Endothelial cell of umbilical vein (primary cell): ENCODE measurements around the gene DNASE2. TPM values are rescaled to one million over a fixed set of nuclear protein-coding genes. Genes with fewer than 3 reads are reported as not detected.

Source experiments
- BruUV-seq: library from RNA; stranded (reverse); fragments of 400-500 nt; replicated peaks from 2 replicates; lab custom pipeline; 2021; lab: Mats Ljungman, UMichigan
- CTCF ChIA-PET: fragments of 300-600, 350-600 bp; sonication (Branson Sonifier 250); formaldehyde crosslinking; loops from one replicate; lab custom pipeline; 2021; ENCODE audit warnings: antibody characterized with exemption, inconsistent platforms; lab: Charles Lee
- POLR2A ChIA-PET: fragments of 300-600, 350-600 bp; sonication (Branson Sonifier 250); formaldehyde crosslinking; loops from one replicate; lab custom pipeline; 2021; ENCODE audit warnings: antibody characterized with exemption, inconsistent platforms; lab: Charles Lee
- DNase-seq: peaks from one replicate; pipeline ENCODE4 v3.0.0-alpha.2; 2011; ENCODE audit warnings: low read depth, low spot score
- FAIRE-seq: peaks from 2 replicates; lab custom pipeline; 2011; peaks lifted over from hg19 to GRCh38; lab: Jason Lieb, UNC
- H2AFZ ChIP-seq: 2 replicates; pipeline ENCODE4 v1.6.0; 2012; ENCODE audit warnings: low read depth, low read length, control low read depth, inconsistent platforms
- H3K27ac ChIP-seq: 2 replicates; pipeline ENCODE4 v1.5.1; 2011; ENCODE audit warnings: low read depth, mild to moderate bottlenecking, control low read depth, low read length, moderate library complexity; ENCODE audit not compliant: insufficient read depth
- H3K27me3 ChIP-seq, 2 experiments: 2 replicates each; pipeline versions ENCODE4 v1.6.0 to v1.6.1; 2011; ENCODE audit warnings: low read length in 2 of 2, mixed read lengths in 1 of 2; ENCODE audit not compliant: control insufficient read depth in 2 of 2, insufficient read depth in 2 of 2
- H3K36me3 ChIP-seq, 2 experiments: 2 replicates in 1 of 2; 3 replicates in 1 of 2; pipeline ENCODE4 v1.5.1; 2011; ENCODE audit warnings: low read length in 2 of 2, mild to moderate bottlenecking in 1 of 2, moderate library complexity in 1 of 2; ENCODE audit not compliant: control insufficient read depth in 2 of 2, insufficient read depth in 2 of 2; ENCODE audit errors: extremely low read depth in 1 of 2
- H3K4me1 ChIP-seq: 3 replicates; pipeline ENCODE4 v1.5.1; 2011; ENCODE audit warnings: mild to moderate bottlenecking, low read length; ENCODE audit not compliant: control insufficient read depth, insufficient read depth; ENCODE audit errors: extremely low read depth
- H3K4me2 ChIP-seq: 2 replicates; pipeline ENCODE4 v1.6.1; 2011; ENCODE audit warnings: low read length, control low read depth, mixed read lengths; ENCODE audit not compliant: insufficient read depth
- H3K4me3 ChIP-seq, 3 experiments: fragments of 200-600 bp in 1 of 3; sonication (generic), shearing (Covaris generic) in 1 of 3; replicated peaks in 1 of 3; 2 replicates each; pipeline ENCODE4 v1.5.1; 2011 to 2016; ENCODE audit warnings: control low read depth in 3 of 3, low read length in 3 of 3, mild to moderate bottlenecking in 2 of 3, inconsistent platforms in 1 of 3, low read depth in 1 of 3, moderate library complexity in 1 of 3; ENCODE audit not compliant: insufficient read depth in 1 of 3
- H3K79me2 ChIP-seq: 2 replicates; pipeline ENCODE4 v1.6.0; 2012; ENCODE audit warnings: low read length, inconsistent platforms; ENCODE audit not compliant: control insufficient read depth, insufficient read depth
- H3K9ac ChIP-seq: replicated peaks from 2 replicates; pipeline ENCODE3; 2011; ENCODE audit warnings: low read length, control low read depth; ENCODE audit not compliant: insufficient read depth; ENCODE audit errors: extremely low read depth
- H3K9me1 ChIP-seq: replicated peaks from 3 replicates; pipeline ENCODE4 v1.6.0; 2011; ENCODE audit warnings: mild to moderate bottlenecking, low read length; ENCODE audit not compliant: control insufficient read depth, insufficient read depth; ENCODE audit errors: extremely low read depth
- H3K9me3 ChIP-seq: replicated peaks from 2 replicates; pipeline ENCODE4 v1.5.1; 2012; ENCODE audit warnings: low read length, inconsistent platforms; ENCODE audit not compliant: control insufficient read depth, insufficient read depth
- H4K20me1 ChIP-seq: replicated peaks from 2 replicates; pipeline ENCODE3; 2011; ENCODE audit warnings: mild to moderate bottlenecking, low read length; ENCODE audit not compliant: control insufficient read depth, insufficient read depth; ENCODE audit errors: extremely low read depth
- FOS ChIP-seq: IDR thresholded peaks from 2 replicates; pipeline ENCODE4 v1.6.1; 2011; ENCODE audit warnings: mild to moderate bottlenecking, low read length, moderate library complexity, borderline replicate concordance; ENCODE audit not compliant: insufficient read depth
- JUN ChIP-seq: IDR thresholded peaks from 2 replicates; pipeline ENCODE4 v1.6.1; 2011; ENCODE audit warnings: borderline replicate concordance, low read depth; ENCODE audit not compliant: insufficient read length, insufficient read depth
- MYC ChIP-seq: IDR thresholded peaks from one replicate; pipeline ENCODE4 v1.6.1; 2011; ENCODE audit warnings: mild to moderate bottlenecking, low read depth, low read length
- POLR2A ChIP-seq: IDR thresholded peaks from 2 replicates; pipeline ENCODE4 v1.6.1; 2012; ENCODE audit warnings: low read depth, mild to moderate bottlenecking, control low read depth, low read length
- POLR2AphosphoS5 ChIP-seq: IDR thresholded peaks from 2 replicates; pipeline ENCODE4 v1.6.1; 2012; ENCODE audit warnings: low read depth, mild to moderate bottlenecking, control low read depth, low read length, moderate library complexity; ENCODE audit not compliant: insufficient read depth
- dilution Hi-C: fragments of 300-500 bp; cut with MboI; formaldehyde crosslinking; loops from one replicate; pipeline ENCODE4 v1.15.0; 2019; ENCODE audit warnings: low sequenced_read_pairs; ENCODE audit not compliant: extremely low pct_ligation_motif_present
- intact Hi-C: fragments of 100-400 bp; cut with micrococcal nuclease; formaldehyde crosslinking; loops from one replicate; pipeline ENCODE4 v1.10.0; 2022
- polyA plus RNA-seq, 4 experiments: library from polyadenylated mRNA; depleted of rRNA in 3 of 4; stranded (reverse) in 3 of 4; unstranded in 1 of 4; fragments of >200 nt; gene quantifications; 2 replicates each; pipeline versions ENCODE4 v1.2.1 to v1.2.3, GENCODE V29; 2011 to 2012; ENCODE audit warnings: missing spikeins in 1 of 4
- total RNA-seq: library from RNA; stranded (reverse); gene quantifications from 2 replicates; pipeline ENCODE4 v1.2.3, GENCODE V29; 2021
- TF ChIP-seq, protein P1 (sequence below): IDR thresholded peaks from 2 replicates; pipeline ENCODE4 v1.6.1; 2011; ENCODE audit not compliant: insufficient read depth, insufficient read length

The DNASE2 gene
- total and polyA plus RNA-seq, 2 donors (not counting 3 experiments of a cell fraction or from before 2014, with no cell fraction given), result 31.3 to 51.9 TPM

DNA sequence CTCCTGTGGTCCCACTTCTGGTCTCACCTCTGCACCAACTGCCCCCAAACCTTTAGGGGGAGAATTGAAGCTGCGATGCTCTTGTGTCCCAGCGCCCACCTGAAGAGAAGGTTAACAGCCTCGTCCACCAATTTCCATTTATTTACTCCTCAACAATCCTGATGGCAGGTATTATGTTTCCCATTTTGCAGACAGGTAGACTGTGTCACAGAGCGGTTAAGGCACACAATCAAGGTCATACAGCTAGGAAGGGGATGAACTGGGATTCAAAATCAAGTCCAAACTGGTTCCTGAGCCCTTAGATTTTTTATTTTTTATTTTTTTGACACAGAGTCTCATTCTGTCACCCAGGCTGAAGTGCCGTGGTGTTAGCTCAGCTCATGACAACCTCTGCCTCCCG is 6.2 kb downstream of the DNASE2 start:
- TF ChIP-seq, protein P1, sequence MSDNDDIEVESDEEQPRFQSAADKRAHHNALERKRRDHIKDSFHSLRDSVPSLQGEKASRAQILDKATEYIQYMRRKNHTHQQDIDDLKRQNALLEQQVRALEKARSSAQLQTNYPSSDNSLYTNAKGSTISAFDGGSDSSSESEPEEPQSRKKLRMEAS, result no peak
- no peak for TF ChIP-seq MYC
- no peak for TF ChIP-seq POLR2AphosphoS5
- TF ChIP-seq POLR2A, result no peak
- H3K4me2 ChIP-seq, result no peak overlapping the region
- dilution Hi-C loops (no loop called here), intact Hi-C loops (no loop called here)
- no peak overlapping the region for H2AFZ ChIP-seq
- no peak overlapping the region for H3K27ac ChIP-seq
- CTCF ChIA-PET, result no interaction called here
- H3K9me3 ChIP-seq, result no peaks in the 10 kb centered on the region
- no peaks in the 10 kb centered on the region for H3K9me1 ChIP-seq
- H3K9ac ChIP-seq, result no peak overlapping the region
- no peaks in the 10 kb centered on the region for H4K20me1 ChIP-seq
- H3K36me3 ChIP-seq, result peaks cover 0 to 5% of the 10 kb centered on the region in 2 experiments
- H3K27me3 ChIP-seq, result no peaks in the 10 kb centered on the region
- H3K4me1 ChIP-seq, result no peaks in the 10 kb centered on the region
- BruUV-seq, result no TSS peak
- no peaks in the 10 kb centered on the region for H3K79me2 ChIP-seq
- POLR2A ChIA-PET, result no interaction called here
- FAIRE-seq, result no peak
- H3K4me3 ChIP-seq, result no peak overlapping the region
- no peak for DNase-seq

DNA sequence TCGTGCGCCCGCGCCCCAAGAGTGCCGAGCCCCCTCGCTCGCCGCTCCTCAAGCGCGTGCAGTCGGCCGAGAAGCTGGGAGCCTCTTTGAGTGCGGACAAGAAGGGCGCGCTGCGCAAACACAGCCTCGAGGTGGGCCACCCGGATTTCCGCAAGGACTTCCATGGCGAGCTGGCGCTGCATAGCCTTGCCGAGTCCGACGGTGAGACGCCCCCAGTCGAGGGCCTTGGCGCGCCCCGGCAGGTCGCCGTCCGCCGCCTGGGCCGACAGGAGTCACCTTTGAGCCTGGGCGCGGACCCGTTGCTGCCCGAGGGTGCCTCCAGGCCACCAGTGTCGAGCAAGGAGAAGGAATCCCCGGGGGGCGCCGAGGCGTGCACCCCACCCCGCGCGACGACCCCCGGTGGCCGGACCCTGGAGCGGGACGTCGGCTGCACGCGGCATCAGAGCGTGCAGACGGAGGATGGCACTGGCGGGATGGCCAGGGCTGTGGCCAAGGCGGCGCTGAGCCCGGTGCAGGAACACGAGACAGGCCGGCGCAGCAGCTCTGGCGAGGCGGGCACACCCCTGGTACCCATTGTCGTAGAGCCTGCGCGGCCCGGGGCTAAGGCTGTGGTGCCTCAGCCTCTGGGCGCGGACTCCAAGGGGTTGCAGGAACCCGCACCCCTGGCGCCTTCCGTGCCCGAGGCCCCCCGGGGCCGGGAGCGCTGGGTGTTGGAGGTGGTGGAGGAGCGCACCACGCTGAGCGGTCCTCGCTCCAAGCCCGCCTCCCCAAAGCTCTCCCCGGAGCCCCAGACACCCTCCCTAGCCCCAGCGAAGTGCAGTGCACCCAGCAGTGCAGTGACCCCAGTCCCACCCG is 7.1 kb downstream of the DNASE2 start:
- FAIRE-seq, result no peak
- no peaks in the 10 kb centered on the region for H3K9me3 ChIP-seq
- no peak overlapping the region for H3K9ac ChIP-seq
- no TSS peak for BruUV-seq
- no peak overlapping the region for H3K4me2 ChIP-seq
- POLR2A ChIA-PET, result no interaction called here
- H3K4me3 ChIP-seq, result no peak overlapping the region
- no peak overlapping the region for H3K27ac ChIP-seq
- H3K9me1 ChIP-seq, result no peaks in the 10 kb centered on the region
- no peaks in the 10 kb centered on the region for H3K27me3 ChIP-seq
- no peak for TF ChIP-seq JUN
- no peak for TF ChIP-seq FOS
- TF ChIP-seq POLR2A, result no peak
- H3K79me2 ChIP-seq, result no peaks in the 10 kb centered on the region
- no peaks in the 10 kb centered on the region for H3K4me1 ChIP-seq
- no peaks in the 10 kb centered on the region for H4K20me1 ChIP-seq
- intact Hi-C loops (no loop called here), dilution Hi-C loops (no loop called here)
- no peak for DNase-seq
- peaks cover 0 to 5% of the 10 kb centered on the region in 2 experiments for H3K36me3 ChIP-seq
- H2AFZ ChIP-seq, result no peak overlapping the region
- CTCF ChIA-PET, result interaction anchor here (1.2 to 1.4 kb wide), 2 partner anchors 11 to 108 kb away, joined by 3 to 6 read pairs; no protein-coding TSS in a partner anchor
